NCI-H2196 (cell line): Measurements from ENCODE around the gene PCYOX1L.

Source experiments
- DNase-seq: peaks from one replicate; lab custom pipeline; 2025; ENCODE audit not compliant: unreplicated experiment; lab: John Stamatoyannopoulos, UW

The PCYOX1L gene, protein sequence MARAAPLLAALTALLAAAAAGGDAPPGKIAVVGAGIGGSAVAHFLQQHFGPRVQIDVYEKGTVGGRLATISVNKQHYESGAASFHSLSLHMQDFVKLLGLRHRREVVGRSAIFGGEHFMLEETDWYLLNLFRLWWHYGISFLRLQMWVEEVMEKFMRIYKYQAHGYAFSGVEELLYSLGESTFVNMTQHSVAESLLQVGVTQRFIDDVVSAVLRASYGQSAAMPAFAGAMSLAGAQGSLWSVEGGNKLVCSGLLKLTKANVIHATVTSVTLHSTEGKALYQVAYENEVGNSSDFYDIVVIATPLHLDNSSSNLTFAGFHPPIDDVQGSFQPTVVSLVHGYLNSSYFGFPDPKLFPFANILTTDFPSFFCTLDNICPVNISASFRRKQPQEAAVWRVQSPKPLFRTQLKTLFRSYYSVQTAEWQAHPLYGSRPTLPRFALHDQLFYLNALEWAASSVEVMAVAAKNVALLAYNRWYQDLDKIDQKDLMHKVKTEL

DNA sequence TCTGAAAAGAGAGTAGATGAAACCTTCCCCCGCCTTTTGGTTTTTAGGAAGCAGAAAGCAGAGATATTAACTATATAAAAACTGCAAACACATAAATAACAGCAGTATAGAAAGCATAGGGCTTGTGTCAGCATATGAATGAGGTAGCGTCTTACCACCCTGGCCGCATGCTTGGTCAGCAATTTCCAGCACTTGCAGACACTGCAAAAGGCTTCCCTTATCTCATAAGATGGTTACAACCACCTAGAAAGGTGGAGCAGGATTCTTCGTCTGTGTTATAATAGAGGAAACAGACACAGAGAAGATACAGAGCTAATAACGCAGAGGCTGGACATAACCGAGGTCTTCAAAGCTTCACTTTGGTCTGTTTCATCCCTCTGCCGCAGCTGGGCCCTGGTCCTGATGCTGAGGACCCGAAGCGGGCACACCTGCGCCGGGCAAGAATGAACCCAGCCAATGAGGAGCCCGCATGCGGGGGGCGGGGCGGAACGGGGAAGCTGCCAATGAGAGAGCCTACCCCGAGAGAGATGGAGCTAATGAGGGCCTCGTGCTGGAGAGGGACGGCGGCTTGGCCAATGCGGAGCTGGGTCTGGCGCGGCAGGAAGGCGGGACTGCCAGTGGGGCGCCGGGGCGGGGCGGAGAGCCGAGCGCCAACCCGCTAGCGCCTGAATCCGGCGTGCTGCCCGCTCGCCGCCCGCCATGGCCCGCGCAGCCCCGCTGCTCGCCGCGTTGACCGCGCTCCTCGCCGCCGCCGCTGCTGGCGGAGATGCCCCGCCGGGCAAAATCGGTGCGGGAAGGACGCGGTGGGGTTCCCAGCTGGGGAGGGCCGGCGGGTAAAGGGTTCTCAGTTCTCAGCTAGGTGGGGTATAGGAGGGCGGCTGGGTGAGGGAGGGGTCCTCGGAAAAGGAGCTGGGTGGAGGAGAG lies at the start of gene PCYOX1L:
Gene PCYOX1L (plus strand): TSS at position 677 of the 924 bp plus-strand sequence. CDS start 23 bp downstream, at position 700.
- DNase-seq: peak; percentile 97

DNA sequence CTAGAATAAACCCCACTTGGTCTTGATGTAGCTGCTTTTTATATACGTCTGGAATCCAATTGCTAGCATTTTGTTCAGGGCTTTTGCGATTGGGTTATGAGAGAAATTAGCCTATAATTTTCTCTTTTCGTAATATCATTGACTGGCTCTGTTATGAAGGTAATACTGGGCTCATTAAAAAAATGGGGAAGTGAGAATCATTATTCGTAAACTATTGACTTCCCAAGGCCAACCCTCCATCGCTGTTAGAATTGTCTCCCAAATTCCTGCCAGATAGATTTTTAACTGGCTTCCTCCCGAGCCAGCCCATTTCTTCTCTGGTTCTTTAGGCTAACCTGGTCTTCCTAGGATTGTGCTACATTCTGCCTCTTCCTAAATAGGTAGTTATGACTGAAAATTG lies 48.5 kb upstream of the PCYOX1L start:
- DNase-seq: no peak

DNA sequence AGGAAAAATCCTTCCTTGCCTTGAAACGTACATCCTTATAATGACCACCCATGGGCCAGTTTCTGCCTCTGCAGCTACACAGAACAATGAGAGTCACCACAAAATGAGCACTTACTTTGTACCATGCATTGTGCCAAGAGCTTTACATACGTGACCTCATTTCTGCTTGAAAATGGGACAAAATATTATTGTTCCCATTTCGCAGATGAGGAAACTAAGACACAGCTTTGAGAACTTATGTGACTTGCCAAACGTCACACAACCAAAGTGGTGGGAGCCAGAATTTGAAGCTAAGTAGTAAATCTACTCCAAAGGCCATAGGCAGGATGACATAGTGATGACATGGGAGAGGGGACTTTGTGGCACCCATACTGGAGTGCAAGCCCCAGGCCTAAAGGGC lies 47.4 kb upstream of the PCYOX1L start:
- DNase-seq: no peak

DNA sequence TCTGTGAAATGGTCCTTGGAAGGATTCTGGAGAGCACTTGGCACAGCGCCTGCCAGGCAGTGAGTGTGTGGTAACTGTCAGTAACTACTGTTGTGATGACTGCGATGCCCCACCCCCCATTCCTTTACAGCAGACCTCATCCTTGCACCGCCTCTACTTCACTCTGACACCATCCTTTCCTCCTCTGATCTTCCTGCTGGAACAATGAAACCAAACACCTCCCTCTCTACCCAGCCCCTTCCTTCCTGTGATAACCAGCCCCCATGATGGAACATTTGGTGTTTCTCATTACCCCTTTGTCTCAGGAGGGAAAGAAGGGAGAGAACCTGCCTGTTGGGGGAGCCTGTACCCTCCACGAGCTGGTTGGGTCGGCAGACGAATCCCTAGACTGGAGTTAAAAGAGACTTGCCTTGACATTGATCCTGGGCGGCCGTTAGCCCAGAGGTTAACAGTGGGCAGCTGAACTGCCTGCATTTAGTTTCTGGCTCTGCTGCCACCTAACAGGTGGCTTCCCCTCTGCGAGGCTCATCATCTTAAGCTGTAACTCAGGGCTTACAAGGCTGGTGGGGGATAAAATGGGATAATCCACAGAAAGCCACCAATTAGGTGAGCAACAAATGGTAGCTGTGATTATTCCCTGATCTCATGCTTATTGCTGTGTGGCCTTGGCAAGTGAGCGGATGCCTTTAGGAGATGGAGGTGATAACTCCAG lies 46.7 kb upstream of the PCYOX1L start:
- DNase-seq: peak; percentile 5

DNA sequence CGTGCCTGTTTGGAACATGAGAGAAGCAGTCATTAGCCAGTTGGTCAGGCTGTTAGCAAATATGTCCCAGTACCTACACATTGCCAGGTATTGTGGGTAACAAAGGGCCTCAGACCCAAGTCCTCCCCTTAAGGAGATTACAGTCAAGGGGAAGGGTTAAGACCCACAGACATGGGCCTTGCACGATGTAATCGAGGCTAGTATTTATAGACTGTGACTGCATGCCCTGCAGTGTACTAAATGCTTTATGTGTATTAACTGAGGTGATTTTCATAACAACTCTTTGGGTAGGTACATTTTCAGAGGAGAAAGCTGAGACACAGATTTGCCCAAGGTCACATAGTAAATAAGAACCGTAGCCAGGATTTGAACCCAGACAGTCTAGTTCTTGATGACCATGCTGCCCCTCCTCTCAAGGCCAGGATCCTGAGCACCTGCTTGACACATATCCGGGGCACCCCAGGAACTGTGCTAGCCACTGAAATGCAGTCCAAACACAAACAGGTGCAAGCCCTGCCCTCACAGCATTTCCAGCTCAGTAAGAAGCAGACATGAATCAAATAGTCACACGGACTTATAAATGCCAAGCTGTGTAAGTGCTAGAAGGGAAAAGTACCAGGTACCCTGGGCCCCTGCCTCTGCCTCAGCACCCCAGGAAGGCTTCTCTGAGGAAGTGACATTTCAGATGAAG lies 44.5 kb upstream of the PCYOX1L start:
- no peak for DNase-seq

DNA sequence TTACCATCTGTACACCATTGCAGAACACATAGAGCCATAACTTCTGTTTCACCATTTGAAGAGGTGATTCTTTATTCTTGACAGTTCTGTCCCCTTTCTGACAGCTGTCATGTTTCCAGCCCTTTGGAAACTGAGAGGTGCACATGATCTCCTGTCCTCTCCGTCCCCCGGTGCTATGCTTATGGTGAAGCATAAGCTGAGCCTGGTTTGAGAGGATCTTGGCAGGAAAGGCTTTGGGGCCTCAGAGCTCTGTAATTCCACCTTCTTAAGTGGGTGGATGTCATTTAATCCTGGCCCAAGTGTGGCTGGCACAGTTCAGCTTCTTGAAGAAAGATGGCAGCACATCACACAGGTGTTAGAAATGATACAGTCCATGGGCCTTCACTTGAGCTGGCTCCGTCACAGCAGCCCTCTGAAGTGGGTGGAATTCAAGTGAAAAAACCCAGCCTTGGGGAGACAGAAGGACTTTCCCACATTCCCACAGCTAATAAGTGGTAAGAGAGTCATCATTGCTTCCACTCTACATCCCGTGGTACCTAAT lies 43.2 kb upstream of the PCYOX1L start:
- no peak for DNase-seq

DNA sequence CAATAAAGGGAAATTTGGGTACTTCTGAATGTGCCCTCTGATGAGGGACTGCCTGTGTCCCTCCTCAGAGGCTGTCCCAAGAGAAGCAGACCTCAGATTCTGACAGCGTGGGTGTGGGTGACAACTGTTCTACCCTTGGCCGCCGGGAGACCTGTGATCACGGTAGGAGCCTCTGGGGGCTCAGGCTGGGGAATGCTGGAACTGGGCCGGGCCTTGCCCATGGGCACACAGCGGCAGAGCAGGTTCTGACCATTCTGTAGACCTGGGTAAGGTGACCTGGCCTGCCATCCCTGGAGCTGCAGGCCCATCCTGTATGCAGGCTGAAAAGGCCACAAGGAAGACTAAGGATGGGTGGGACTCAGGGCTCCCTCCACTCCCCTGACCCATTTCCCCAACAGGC lies 42.1 kb upstream of the PCYOX1L start:
- DNase-seq: no peak

DNA sequence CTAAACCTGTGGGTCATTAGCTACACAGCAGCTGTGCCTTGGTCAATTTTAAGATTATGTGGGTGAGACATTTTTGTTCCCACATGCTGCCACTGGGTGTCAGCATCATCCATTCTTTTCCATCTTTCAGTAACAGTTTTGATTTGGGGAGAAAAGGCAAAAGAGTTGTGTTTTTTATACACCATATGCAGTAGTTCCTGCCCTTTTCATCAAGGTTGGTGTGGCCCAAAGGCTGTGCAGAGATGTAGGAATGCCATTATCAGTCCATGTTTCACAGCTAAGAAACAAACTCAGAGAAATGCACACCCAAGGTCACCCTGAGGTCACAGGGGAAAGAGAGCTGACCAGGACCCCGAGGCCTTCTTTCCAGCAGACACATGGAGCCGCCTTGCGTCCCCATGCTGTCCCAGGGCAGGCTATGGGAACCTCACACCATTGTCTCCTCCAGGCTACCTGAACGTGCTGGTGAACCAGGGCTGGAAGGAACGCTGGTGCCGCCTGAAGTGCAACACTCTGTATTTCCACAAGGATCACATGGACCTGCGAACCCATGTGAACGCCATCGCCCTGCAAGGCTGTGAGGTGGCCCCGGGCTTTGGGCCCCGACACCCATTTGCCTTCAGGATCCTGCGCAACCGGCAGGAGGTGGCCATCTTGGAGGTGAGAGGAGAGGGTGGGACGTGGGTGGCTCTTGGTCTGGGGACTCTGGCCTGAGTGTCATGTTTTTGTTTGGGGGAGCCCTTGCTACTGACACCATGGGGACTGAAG lies 40.4 kb upstream of the PCYOX1L start:
- peak; percentile 35 for DNase-seq

DNA sequence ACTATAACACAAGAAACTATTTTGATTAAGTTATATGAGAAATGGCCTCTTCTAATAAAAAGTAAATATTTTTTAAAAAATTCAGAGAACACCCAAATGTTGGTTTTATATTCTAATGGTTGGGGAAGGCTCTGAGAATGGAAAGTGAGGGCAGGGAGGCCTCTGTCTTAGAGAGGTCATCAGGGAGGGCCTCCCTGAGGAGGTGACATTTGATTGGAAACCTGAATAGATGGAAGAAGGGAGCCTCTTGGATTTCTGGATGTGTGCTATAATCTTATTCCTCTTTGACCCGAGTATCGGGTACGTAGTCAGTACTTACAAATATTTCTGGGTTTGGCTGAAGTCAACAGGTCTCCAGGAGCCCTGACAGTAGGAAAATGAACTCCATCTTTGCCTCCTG lies 38.7 kb upstream of the PCYOX1L start:
- no peak for DNase-seq

DNA sequence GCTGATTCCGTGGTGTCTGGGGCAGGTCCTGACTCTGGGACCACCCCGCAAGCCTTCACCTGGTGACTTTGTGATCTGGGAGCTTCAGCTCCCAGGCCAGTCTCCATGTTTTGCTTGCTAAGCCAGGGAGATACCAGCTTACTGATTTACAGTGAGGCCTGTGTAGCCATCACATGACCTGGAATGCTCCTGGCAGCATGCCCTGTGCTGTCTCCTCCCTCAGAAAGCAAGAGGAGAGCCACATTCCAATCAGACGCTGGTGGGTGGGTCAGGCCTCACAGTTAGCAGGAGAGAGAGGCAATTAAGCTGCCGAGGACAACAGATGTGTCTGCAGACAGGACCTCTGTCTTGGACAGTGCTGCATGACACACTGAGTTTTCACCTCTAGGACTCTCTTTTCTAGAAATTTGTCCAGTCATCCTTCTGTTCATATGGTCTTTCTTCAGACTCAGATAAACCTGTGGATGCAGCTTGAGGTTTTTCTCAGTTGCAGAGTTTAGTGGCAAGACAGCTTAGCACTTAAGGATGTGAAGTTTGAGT lies 37.0 kb upstream of the PCYOX1L start:
- DNase-seq: peak; percentile 84

DNA sequence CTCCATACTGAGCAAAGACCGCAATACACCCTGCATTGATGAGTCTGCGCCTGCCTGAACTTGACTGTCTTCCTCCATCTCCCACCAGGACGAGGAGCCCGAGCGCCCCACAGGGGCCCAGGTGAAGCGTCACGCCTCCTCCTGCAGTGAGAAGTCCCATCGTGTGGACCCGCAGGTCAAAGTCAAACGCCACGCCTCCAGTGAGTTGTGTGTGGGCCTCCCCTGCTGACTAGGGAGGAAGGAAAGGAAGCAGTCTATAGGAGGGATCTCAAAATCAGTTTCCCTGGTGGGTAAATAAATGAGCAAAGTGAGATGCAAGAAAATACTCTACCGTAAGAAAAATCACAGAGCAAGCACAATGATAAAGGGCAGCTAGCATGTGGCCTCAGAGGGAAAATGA lies 35.3 kb upstream of the PCYOX1L start:
- no peak for DNase-seq

DNA sequence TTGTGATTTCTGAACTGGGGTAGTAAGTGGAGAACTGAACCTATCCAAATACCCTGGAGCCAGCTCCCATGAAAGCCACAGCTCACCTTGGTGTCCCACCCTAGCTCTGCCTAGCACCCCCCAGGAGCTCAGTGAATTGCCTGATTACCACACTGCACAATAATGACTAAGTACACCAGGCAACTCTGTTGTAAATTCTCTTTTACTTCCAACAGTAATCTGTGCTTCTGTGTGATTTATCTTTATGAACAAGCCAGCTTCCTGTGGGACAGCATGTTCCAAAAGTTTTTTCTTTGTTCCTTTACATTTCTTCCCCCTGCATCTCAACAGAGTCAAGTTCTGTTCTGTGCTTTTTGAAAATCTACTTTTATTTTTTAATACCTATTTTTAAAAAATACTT lies 34.6 kb upstream of the PCYOX1L start:
- no peak for DNase-seq

DNA sequence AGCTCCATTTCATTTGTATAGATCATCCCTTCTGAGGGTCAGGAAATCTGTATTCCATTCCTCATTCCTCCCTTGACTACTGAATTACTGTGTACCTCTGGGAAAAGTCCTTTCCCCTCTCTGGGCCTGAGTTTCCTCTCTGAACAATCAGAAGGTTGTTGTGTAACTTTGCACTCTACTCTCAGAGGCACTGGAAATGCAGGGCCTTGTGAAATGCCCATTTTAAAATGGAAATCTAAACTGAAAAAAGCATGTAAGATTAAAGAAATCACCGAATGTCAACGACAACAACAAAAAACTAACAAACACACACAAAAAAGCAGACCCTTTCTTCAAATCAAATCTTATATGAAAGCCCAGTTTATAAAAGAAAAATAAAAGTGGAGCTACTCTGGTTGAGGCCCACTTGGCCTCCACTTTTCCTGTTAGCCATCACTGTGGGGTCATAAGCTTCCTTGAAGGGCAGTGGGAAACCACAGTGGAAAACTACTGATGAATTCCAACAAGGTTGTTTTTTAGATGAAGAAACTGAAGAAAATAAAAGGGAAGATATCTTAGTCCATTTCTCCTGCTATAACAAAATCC lies 34.1 kb upstream of the PCYOX1L start:
- DNase-seq: no peak

DNA sequence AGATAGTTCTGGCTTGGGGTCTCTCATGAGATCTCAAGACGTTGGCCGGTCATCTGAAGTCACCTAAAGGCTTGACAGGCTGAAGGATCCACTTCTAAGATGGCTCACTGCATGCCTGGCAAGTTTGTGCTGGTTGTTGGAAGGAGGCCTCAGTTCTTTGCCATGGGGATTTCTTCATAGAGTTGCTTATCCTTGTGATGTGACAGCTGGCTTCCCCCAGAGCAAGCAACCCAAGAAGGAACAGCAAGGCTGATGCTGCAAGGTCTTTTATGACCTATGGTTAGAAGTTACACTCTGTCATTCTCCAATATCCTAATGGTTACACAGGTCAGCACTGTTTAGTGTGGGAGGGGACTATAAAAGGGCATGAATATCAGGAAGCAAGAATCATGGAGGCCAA lies 33.2 kb upstream of the PCYOX1L start:
- DNase-seq: no peak

DNA sequence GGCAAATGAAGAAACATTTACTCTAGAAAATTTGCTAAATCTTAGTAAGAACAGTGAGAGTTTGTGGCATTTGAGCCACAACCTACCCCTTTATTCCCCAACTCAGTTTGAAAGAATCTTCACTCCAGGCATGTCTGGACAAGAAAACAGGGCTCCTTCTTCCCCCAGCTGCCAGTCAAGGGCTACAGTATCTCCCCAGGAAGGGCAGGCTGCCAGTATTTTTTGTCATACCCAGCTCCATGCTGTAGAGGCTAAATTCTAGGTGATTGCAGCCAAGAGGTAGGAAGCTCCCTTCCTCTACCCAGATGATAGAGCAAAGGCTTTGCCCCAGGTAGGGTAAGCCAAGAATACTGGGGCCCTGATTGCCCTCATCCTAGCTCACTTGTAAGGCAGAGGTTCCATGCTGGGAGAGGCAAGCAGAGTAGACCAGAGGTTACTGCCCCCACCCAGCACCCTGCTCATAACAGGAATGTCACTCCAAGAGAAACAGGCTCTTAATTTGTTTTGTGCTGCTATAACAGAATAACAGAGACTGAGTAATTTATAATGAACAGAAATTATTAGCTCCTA lies 32.6 kb upstream of the PCYOX1L start:
- DNase-seq: peak; percentile 40

DNA sequence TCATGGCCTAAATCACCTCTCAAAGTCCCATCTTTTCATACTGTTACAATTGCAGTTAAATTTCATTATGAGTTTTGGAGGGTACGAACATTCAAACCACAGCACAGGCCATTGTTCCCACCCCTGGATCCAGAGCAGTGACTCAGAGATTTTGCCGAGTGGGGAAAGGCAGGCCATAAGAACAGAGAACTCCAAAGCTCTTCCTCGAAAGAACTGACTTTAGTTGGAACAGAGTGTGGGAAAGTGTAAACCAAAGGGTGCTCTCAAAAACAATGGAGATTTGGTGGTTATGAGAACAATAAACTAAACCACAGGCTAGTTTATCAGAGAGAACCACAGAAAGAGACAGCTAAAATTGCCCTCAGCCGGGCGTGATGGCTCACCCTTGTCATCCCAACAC lies 32.0 kb upstream of the PCYOX1L start:
- no peak for DNase-seq

DNA sequence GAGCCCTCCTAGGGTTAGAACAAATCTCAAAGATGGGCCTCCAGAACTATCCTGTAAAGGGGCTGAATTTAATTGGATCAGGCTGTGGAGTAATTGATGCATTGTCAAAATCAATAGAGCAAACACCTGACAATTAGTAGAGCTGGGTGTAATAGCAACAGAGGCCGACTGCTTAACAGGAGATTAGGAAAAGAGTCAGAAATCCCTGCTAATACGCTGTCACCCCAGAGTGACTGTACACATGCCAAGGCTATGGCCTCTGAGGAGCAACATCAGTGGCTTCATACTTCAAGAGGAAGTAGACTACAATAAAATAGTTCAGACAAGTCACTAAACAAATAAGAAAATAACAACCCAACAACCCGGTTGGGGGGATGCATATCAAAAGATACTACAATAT lies 31.2 kb upstream of the PCYOX1L start:
- no peak for DNase-seq

DNA sequence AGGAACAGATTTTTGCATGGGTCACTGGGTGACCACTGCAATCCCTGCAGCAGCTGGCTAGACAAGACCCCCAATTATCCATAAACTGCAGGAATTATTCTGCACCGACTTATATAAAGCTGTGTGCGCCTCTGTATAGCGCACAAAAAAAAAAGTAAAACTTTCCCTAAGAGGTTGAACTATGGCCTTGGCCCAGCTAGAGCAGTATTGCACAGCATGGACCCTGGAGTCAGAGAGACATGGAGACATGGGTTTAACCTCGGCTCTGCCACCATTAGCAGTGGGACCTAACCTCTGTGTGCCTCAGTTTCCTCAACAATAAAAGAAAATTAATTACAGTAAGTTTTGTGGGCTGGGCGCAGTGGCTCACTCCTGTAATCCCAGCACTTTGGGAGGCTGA lies 29.7 kb upstream of the PCYOX1L start:
- no peak for DNase-seq
